SK-N-SH treated with all-trans-retinoic acid at 6 μM for 48 hours (cell line): ENCODE results near the gene PPP1R1C.

ENCODE experiments used
- ARNTL ChIP-seq: fragments of 450-650 bp; formaldehyde crosslinking; IDR thresholded peaks from 2 replicates; pipeline ENCODE4 v1.5.0; 2020; ENCODE audit warnings: low read depth, mild to moderate bottlenecking, moderate library complexity, borderline replicate concordance
- CSRNP3 ChIP-seq: fragments of 250-450 bp; sonication (Bioruptor Pico); IDR thresholded peaks from 2 replicates; pipeline ENCODE4 v1.5.1; 2021; ENCODE audit warnings: mild to moderate bottlenecking, moderate library complexity
- GLIS3 ChIP-seq: fragments of 250-450 bp; sonication (Bioruptor Pico); IDR thresholded peaks from 2 replicates; pipeline ENCODE4 v1.5.0; 2020; ENCODE audit warnings: mild to moderate bottlenecking, moderate library complexity
- PATZ1 ChIP-seq: fragments of 250-450 bp; sonication (Bioruptor Pico); IDR thresholded peaks from 2 replicates; pipeline ENCODE4 v1.8.0; 2020; ENCODE audit warnings: mild to moderate bottlenecking, moderate library complexity, borderline replicate concordance
- PPARA ChIP-seq: fragments of 250-450 bp; sonication (Bioruptor Pico); IDR thresholded peaks from 2 replicates; pipeline ENCODE4 v1.5.0; 2020; ENCODE audit warnings: mild to moderate bottlenecking, borderline replicate concordance
- ZC3H10 ChIP-seq: fragments of 250-450 bp; sonication (Bioruptor Pico); IDR thresholded peaks from 2 replicates; pipeline ENCODE4 v1.5.1; 2021; ENCODE audit warnings: mild to moderate bottlenecking, moderate library complexity
- ZFP3 ChIP-seq: fragments of 250-450 bp; sonication (Bioruptor Pico); IDR thresholded peaks from 2 replicates; pipeline ENCODE4 v1.5.0; 2020; ENCODE audit warnings: mild to moderate bottlenecking, moderate library complexity

DNA sequence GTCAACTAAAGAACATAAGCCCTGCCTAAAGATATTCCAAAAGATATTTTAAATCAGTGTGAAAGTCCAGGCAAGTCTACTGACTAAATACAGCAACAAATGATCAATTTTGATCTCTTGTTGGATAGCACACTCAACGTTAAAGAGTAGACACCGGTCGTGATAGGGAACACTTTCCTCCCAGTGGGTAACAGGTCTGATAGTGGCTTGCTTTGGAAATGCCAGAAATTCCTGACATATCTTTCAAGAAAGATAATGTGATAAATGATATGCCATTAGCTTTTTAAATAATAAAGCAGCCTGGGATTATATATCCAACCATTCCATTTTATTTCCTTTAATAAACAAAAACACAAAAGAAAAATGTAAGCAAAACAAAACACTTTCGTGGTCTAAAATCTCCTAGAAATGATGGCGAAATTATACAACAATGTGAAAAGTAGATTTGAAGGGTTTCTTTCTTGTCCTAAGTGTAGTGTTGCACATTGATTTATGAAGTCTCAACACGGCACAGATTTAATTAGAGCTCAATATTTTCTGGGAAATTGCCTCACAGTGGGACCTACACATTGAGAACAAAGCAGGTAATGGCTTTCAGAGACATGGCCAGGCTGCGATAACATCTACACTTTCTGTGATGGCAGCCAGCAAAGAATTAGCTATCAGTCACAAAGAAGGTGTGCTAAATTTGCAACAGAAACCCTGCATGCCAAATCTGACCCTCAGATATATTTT is 158.6 kb downstream of the PPP1R1C start:
- 0 out of 2 replicates have a peak, but pooled peaks have one; percentile 10 for TF ChIP-seq CSRNP3 (CRISPR knock-in tag)
- TF ChIP-seq ARNTL = no peak
- TF ChIP-seq ZC3H10 (CRISPR knock-in tag) = no peak
- no peak; the same call in 1 of the 2 replicates for TF ChIP-seq PATZ1 (CRISPR knock-in tag)
- TF ChIP-seq PPARA (CRISPR knock-in tag) = no peak
- no peak for TF ChIP-seq ZFP3 (CRISPR knock-in tag)
- TF ChIP-seq GLIS3 = no peak
